ENCODE measurements around the gene CADM2. TPM values are rescaled to one million over a fixed set of nuclear protein-coding genes. Genes with fewer than 3 reads are reported as not detected.

Gene CADM2
- total RNA-seq, 1 experiment from 2014 or later, result 3.7 TPM

- CTCF ChIA-PET, result no interaction called here
- TF ChIP-seq CTCF (conservative IDR thresholded peaks at IDR 0.05; ENCODE audit: low read depth, low read length) (no peak), EZH2 (IDR thresholded peaks at IDR 0.05; ENCODE audit: borderline replicate concordance, low read depth, low read length, poor library complexity, severe bottlenecking) (no peak)
- H3K36me3 ChIP-seq (ENCODE audit: insufficient read depth, low read length, poor library complexity, severe bottlenecking), result no peaks in the 10 kb centered on the region
- intact Hi-C loops (cut with micrococcal nuclease; ENCODE audit: unreplicated experiment), result no loop called here
- no peak overlapping the region for H3K4me3 ChIP-seq (ENCODE audit: low read depth, low read length, poor library complexity, severe bottlenecking)
- H3K27ac ChIP-seq (ENCODE audit: low read depth, low read length, poor library complexity, severe bottlenecking), result no peak overlapping the region
- POLR2A ChIA-PET (ENCODE audit: low non-redundant PET), result no interaction called here
- H3K4me1 ChIP-seq (ENCODE audit: insufficient read depth, low read length, poor library complexity, severe bottlenecking), result no peaks in the 10 kb centered on the region
- H3K27me3 ChIP-seq (replicated peaks; ENCODE audit: insufficient read depth, low read depth, low read length, poor library complexity), result no peaks in the 10 kb centered on the region
- H3K9me3 ChIP-seq (ENCODE audit: low read depth, low read length, poor library complexity, severe bottlenecking), result no peaks in the 10 kb centered on the region
- BruUV-seq (replicated peaks), result no TSS peak
- DNase-seq (ENCODE audit: low spot score), result no peak
Measured at GRCh38 chr3:85554153-85554552, 595.4 kb downstream of the CADM2 start.

- H3K36me3 ChIP-seq (ENCODE audit: insufficient read depth, low read length, poor library complexity, severe bottlenecking), result no peaks in the 10 kb centered on the region
- no peak for DNase-seq (ENCODE audit: low spot score)
- ChIA-PET POLR2A (ENCODE audit: low non-redundant PET) (no interaction called here), CTCF (no interaction called here)
- no TSS peak for BruUV-seq (replicated peaks)
- H3K9me3 ChIP-seq (ENCODE audit: low read depth, low read length, poor library complexity, severe bottlenecking), result no peaks in the 10 kb centered on the region
- intact Hi-C loops (cut with micrococcal nuclease; ENCODE audit: unreplicated experiment), result no loop called here
- H3K4me1 ChIP-seq (ENCODE audit: insufficient read depth, low read length, poor library complexity, severe bottlenecking), result no peaks in the 10 kb centered on the region
- H3K27ac ChIP-seq (ENCODE audit: low read depth, low read length, poor library complexity, severe bottlenecking), result no peak overlapping the region
- no peak for TF ChIP-seq EZH2 (IDR thresholded peaks at IDR 0.05; ENCODE audit: borderline replicate concordance, low read depth, low read length, poor library complexity, severe bottlenecking)
- no peak for TF ChIP-seq CTCF (conservative IDR thresholded peaks at IDR 0.05; ENCODE audit: low read depth, low read length)
- no peak overlapping the region for H3K4me3 ChIP-seq (ENCODE audit: low read depth, low read length, poor library complexity, severe bottlenecking)
- H3K27me3 ChIP-seq (replicated peaks; ENCODE audit: insufficient read depth, low read depth, low read length, poor library complexity), result no peaks in the 10 kb centered on the region
Measured at GRCh38 chr3:85560088-85560785, 601.4 kb downstream of the CADM2 start.

- CTCF ChIA-PET, result no interaction called here
- intact Hi-C loops (cut with micrococcal nuclease; ENCODE audit: unreplicated experiment), result no loop called here
- no peaks in the 10 kb centered on the region for H3K9me3 ChIP-seq (ENCODE audit: low read depth, low read length, poor library complexity, severe bottlenecking)
- no peaks in the 10 kb centered on the region for H3K27me3 ChIP-seq (replicated peaks; ENCODE audit: insufficient read depth, low read depth, low read length, poor library complexity)
- POLR2A ChIA-PET (ENCODE audit: low non-redundant PET), result no interaction called here
- no peak overlapping the region for H3K4me3 ChIP-seq (ENCODE audit: low read depth, low read length, poor library complexity, severe bottlenecking)
- TF ChIP-seq EZH2 (IDR thresholded peaks at IDR 0.05; ENCODE audit: borderline replicate concordance, low read depth, low read length, poor library complexity, severe bottlenecking) (no peak), CTCF (conservative IDR thresholded peaks at IDR 0.05; ENCODE audit: low read depth, low read length) (peak; percentile 92)
- no peaks in the 10 kb centered on the region for H3K36me3 ChIP-seq (ENCODE audit: insufficient read depth, low read length, poor library complexity, severe bottlenecking)
- H3K27ac ChIP-seq (ENCODE audit: low read depth, low read length, poor library complexity, severe bottlenecking), result no peak overlapping the region
- no peaks in the 10 kb centered on the region for H3K4me1 ChIP-seq (ENCODE audit: insufficient read depth, low read length, poor library complexity, severe bottlenecking)
- peak; percentile 68 for DNase-seq (ENCODE audit: low spot score)
- no TSS peak for BruUV-seq (replicated peaks)
Measured at GRCh38 chr3:85567071-85567676, 608.4 kb downstream of the CADM2 start.

Data from A673 (cell line).